WERI-Rb-1 (cell line): ENCODE measurements around the gene SAMD4A.

Experiments
- DNase-seq: peaks from one replicate; pipeline ENCODE4 v3.0.0-alpha.2; 2020
- H3K27ac ChIP-seq: fragments of 250-450 bp; sonication (Bioruptor Pico); 2 replicates; pipeline ENCODE4 v1.5.1; 2020; ENCODE audit warnings: mild to moderate bottlenecking, moderate library complexity
- H3K27me3 ChIP-seq: fragments of 250-450 bp; sonication (Bioruptor Pico); 2 replicates; pipeline ENCODE4 v1.5.1; 2021; ENCODE audit warnings: mild to moderate bottlenecking, low read depth, moderate library complexity; ENCODE audit not compliant: insufficient read depth, severe bottlenecking
- H3K36me3 ChIP-seq: fragments of 250-450 bp; sonication (Bioruptor Pico); 2 replicates; pipeline ENCODE4 v1.5.1; 2020; ENCODE audit warnings: mild to moderate bottlenecking, moderate library complexity
- H3K4me3 ChIP-seq: 2 replicates; pipeline ENCODE4 v1.5.1; 2011; ENCODE audit warnings: low read depth, mild to moderate bottlenecking, control low read depth, low read length
- H3K9me3 ChIP-seq: fragments of 250-450 bp; sonication (Bioruptor Pico); 2 replicates; pipeline ENCODE4 v1.5.1; 2021; ENCODE audit warnings: mild to moderate bottlenecking, moderate library complexity; ENCODE audit not compliant: severe bottlenecking
- TF ChIP-seq, protein P1 (sequence below): IDR thresholded peaks from 2 replicates; pipeline ENCODE4 v1.5.1; 2011; ENCODE audit warnings: low read depth, mild to moderate bottlenecking, control low read depth, inconsistent platforms, low read length

The SAMD4A gene

DNA sequence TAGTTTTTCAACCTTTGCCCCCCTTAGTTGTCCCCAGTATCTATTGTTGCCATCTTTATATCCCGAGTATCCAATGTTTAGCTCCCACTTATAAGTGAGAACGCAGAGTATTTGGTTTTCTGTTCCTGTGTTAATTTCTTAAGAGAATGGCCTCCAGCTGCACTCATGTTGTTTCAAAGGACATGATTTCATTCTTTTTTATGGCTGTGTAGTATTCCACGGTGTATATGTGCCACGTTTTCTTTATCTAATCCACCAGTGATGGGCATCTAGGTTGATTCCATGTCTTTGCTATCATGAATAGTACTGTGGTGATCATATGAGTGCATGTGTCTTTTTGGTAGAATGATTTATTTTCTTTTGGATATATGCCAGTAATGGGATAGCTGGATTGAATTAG lies 263.7 kb downstream of the SAMD4A start:
- no peak overlapping the region for H3K27ac ChIP-seq
- DNase-seq, result no peak
- no peaks in the 10 kb centered on the region for H3K27me3 ChIP-seq
- TF ChIP-seq, protein P1, sequence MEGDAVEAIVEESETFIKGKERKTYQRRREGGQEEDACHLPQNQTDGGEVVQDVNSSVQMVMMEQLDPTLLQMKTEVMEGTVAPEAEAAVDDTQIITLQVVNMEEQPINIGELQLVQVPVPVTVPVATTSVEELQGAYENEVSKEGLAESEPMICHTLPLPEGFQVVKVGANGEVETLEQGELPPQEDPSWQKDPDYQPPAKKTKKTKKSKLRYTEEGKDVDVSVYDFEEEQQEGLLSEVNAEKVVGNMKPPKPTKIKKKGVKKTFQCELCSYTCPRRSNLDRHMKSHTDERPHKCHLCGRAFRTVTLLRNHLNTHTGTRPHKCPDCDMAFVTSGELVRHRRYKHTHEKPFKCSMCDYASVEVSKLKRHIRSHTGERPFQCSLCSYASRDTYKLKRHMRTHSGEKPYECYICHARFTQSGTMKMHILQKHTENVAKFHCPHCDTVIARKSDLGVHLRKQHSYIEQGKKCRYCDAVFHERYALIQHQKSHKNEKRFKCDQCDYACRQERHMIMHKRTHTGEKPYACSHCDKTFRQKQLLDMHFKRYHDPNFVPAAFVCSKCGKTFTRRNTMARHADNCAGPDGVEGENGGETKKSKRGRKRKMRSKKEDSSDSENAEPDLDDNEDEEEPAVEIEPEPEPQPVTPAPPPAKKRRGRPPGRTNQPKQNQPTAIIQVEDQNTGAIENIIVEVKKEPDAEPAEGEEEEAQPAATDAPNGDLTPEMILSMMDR, result no peak
- no peak overlapping the region for H3K4me3 ChIP-seq
- H3K9me3 ChIP-seq, result no peaks in the 10 kb centered on the region
- H3K36me3 ChIP-seq, result no peaks in the 10 kb centered on the region

DNA sequence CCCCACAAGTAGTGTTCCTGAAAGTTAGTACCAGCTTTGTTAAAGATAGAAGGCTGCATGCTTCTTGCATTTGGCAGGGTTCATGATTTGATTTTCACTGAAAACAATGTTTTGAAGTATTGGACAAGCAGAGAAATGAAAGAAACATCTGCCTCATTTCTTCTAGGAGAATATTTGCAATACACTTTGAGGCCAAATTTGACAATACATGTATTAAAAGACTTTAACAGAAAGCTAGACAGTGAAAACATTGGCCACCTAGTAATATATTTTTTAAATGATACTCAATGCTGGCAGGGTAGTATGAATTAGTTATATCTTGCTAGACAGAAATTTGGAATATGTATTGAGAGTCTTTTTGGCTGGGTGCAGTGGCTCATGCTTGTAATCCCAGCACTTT lies 267.2 kb downstream of the SAMD4A start:
- DNase-seq, result no peak
- Histone ChIP-seq H3K27me3 (no peaks in the 10 kb centered on the region), H3K4me3 (no peak overlapping the region), H3K9me3 (no peaks in the 10 kb centered on the region), H3K36me3 (no peaks in the 10 kb centered on the region), H3K27ac (no peak overlapping the region)
- TF ChIP-seq, protein P1, result no peak

DNA sequence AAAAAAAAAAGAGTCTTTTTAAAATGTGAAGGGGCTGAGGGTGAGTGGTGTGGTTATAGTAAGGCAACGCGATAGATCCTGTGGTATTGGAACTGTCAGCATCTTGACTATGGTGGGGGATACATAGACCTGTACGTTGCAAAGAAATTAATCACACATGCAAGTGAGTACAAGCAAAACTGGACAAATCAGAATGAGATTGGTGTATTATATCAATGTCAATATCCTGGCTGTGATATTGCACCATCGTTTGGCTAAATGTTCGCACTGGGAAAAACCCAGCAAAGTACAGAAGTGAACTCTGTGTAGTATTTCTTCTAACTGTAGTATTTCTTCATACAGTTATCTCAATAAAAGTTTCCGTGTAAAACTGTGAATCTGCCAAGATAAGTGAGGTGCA lies 267.8 kb downstream of the SAMD4A start:
- TF ChIP-seq, protein P1, result no peak
- DNase-seq, result no peak
- Histone ChIP-seq H3K27me3 (no peaks in the 10 kb centered on the region), H3K36me3 (no peaks in the 10 kb centered on the region), H3K9me3 (no peaks in the 10 kb centered on the region), H3K4me3 (no peak overlapping the region), H3K27ac (no peak overlapping the region)

DNA sequence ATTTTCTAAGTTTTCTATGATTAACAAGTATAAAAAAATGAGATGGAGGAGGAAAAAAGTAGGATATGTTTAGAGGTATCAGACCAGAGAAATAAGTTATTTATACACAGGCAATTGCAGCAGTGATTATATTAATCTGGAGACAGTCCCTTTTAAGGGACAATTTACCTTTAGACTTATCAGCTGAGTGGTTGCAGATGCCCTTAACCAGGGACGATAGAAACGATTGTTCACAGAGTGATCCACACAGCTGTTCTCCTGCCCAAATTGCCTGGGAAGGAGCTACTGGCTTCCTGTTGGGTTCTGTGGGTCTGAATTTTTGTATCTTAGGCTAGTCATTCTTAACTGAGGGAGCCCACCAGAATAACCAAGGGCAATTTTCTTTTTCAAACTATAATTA lies 269.3 kb downstream of the SAMD4A start:
- TF ChIP-seq, protein P1, result no peak
- Histone ChIP-seq H3K27me3 (no peaks in the 10 kb centered on the region), H3K4me3 (no peak overlapping the region), H3K9me3 (no peaks in the 10 kb centered on the region), H3K27ac (no peak overlapping the region), H3K36me3 (peaks cover 5% of the 10 kb centered on the region; the same call in 1 of the 2 replicates)
- no peak for DNase-seq

GRCh38 chr14:54837508-54838149 lies 270.7 kb downstream of the SAMD4A start:
- H3K36me3 ChIP-seq, result peaks cover 5% of the 10 kb centered on the region; the same call in 1 of the 2 replicates

More at GRCh38 chr14:54837508-54838149, 270.7 kb downstream of the SAMD4A start:
- Histone ChIP-seq H3K9me3 (no peaks in the 10 kb centered on the region), H3K27me3 (no peaks in the 10 kb centered on the region), H3K4me3 (no peak overlapping the region), H3K27ac (no peak overlapping the region)
- TF ChIP-seq, protein P1, result no peak
- no peak for DNase-seq
